ENCODE data around the gene OR2T6.

GRCh38 chr1:248406721-248407692, 31.5 kb downstream of the OR2T6 start:
- TF ChIP-seq POLR2AphosphoS5 (IDR thresholded peaks at IDR 0.05) (no peak), POLR2A (IDR thresholded peaks at IDR 0.05) (no peak)
- TF ChIP-seq, protein P1, sequence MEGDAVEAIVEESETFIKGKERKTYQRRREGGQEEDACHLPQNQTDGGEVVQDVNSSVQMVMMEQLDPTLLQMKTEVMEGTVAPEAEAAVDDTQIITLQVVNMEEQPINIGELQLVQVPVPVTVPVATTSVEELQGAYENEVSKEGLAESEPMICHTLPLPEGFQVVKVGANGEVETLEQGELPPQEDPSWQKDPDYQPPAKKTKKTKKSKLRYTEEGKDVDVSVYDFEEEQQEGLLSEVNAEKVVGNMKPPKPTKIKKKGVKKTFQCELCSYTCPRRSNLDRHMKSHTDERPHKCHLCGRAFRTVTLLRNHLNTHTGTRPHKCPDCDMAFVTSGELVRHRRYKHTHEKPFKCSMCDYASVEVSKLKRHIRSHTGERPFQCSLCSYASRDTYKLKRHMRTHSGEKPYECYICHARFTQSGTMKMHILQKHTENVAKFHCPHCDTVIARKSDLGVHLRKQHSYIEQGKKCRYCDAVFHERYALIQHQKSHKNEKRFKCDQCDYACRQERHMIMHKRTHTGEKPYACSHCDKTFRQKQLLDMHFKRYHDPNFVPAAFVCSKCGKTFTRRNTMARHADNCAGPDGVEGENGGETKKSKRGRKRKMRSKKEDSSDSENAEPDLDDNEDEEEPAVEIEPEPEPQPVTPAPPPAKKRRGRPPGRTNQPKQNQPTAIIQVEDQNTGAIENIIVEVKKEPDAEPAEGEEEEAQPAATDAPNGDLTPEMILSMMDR (IDR thresholded peaks at IDR 0.05), result no peak

All from transverse colon (tissue), 4 donors.